Measurements from ENCODE around the gene ALK. TPM values are rescaled to one million over a fixed set of nuclear protein-coding genes. Genes with fewer than 3 reads are reported as not detected.
A peak's percentile ranks its signal among the peaks of the same experiment; 100 is the strongest.

Gene ALK
- total RNA-seq, 2 donors from 2014 or later: under 0.01 to 0.26 TPM

DNA sequence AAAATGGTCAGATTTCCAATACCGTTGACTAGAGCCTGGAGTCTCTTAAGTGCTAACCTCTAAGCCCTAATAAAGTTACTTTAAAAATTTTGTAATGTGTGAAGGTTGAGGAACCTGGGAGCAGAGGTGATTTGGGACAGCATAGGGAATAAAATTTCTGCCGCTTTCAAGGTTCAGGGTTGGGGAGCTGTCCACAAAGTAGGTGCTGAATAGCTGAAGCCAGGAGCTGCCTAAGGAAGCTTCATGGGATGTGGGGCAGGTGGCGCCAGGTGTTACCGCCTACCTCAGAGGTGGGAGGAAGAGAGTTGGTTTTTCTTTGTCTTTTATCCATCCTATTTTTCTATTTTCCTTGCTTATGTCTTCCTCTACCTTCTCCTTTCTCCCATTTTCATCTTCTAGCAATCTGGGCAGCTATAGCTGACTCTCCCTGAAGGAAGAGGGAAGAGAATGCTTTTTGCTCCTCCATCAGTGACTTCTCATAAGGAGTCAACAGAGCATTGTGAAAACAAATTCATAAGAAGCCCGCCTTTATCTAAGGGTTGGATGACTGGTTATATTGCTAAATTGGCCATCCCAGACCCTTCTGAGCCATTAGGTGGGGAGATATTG, 627.5 kb downstream of the ALK start:
- ATAC-seq (peak; percentile 52), DNase-seq (peak; percentile 60 to 80 (median 67))
- no peak overlapping the region for H3K4me3 ChIP-seq
- intact Hi-C loops (cut with DNase I): no loop called here
- no peaks in the 10 kb centered on the region for H3K4me1 ChIP-seq
- no peaks in the 10 kb centered on the region for H3K9me3 ChIP-seq
- TF ChIP-seq POLR2A (IDR thresholded peaks at IDR 0.05): no peak
- TF ChIP-seq, protein P1, sequence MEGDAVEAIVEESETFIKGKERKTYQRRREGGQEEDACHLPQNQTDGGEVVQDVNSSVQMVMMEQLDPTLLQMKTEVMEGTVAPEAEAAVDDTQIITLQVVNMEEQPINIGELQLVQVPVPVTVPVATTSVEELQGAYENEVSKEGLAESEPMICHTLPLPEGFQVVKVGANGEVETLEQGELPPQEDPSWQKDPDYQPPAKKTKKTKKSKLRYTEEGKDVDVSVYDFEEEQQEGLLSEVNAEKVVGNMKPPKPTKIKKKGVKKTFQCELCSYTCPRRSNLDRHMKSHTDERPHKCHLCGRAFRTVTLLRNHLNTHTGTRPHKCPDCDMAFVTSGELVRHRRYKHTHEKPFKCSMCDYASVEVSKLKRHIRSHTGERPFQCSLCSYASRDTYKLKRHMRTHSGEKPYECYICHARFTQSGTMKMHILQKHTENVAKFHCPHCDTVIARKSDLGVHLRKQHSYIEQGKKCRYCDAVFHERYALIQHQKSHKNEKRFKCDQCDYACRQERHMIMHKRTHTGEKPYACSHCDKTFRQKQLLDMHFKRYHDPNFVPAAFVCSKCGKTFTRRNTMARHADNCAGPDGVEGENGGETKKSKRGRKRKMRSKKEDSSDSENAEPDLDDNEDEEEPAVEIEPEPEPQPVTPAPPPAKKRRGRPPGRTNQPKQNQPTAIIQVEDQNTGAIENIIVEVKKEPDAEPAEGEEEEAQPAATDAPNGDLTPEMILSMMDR (IDR thresholded peaks at IDR 0.05): peak in 2 of 7 experiments; percentile 10 to 32
- no peak overlapping the region for H3K27ac ChIP-seq
- H3K36me3 ChIP-seq (replicated peaks in 1 of 2; ENCODE audit: insufficient read depth in 1 of 2, low read depth in 2 of 2): no peaks in the 10 kb centered on the region
- 9 to 15% methylated on average over 5 of the region's 5 CpGs for WGBS, 2 donors
- no peaks in the 10 kb centered on the region for H3K27me3 ChIP-seq

DNA sequence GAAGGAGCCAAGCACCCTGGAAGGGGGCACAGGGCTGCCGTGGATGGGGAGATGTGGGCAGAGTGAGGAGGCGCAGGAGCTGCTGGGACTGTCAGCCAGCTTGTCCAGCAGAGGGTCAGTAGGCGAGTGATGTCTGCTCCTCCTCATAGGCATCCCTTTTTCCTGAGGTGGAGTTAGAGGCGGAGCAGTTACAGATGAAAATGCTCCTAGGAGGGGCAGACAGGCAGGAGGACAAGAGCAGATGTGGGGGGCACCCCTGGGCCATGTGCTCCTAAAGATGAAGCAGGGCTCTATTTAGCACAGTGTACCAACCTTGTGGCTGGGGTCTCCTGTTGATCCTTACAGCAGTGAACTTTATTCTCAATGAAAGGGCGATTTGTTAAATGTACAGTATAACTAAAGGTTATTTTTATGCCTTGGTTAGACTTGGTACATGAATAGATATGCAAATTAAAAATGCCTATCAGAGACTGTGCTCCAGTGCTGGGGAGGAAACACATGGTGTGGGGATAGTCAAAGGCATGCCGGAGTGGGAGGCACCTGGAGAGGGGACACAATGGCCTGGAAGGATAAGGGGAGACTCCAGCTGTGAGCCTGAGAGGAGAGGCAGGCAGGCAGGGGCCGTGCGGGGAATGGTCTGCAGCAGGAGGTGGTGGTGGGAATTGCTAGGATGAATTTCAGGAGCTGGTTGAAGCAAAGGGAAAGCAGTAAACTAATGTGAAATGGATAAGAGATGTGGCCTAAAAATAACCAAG, 630.9 kb downstream of the ALK start:
- no peaks in the 10 kb centered on the region for H3K9me3 ChIP-seq
- H3K27me3 ChIP-seq: no peaks in the 10 kb centered on the region
- 69 to 71% methylated on average over 8 of the region's 8 CpGs for WGBS, 2 donors
- no peaks in the 10 kb centered on the region for H3K4me1 ChIP-seq
- no peak for TF ChIP-seq POLR2A (IDR thresholded peaks at IDR 0.05)
- TF ChIP-seq, protein P1 (IDR thresholded peaks at IDR 0.05): no peak
- intact Hi-C loops (cut with DNase I): no loop called here
- no peak overlapping the region for H3K27ac ChIP-seq
- DNase-seq (no peak), ATAC-seq (no peak)
- no peaks in the 10 kb centered on the region for H3K36me3 ChIP-seq (replicated peaks in 1 of 2; ENCODE audit: insufficient read depth in 1 of 2, low read depth in 2 of 2)
- H3K4me3 ChIP-seq: no peak overlapping the region

DNA sequence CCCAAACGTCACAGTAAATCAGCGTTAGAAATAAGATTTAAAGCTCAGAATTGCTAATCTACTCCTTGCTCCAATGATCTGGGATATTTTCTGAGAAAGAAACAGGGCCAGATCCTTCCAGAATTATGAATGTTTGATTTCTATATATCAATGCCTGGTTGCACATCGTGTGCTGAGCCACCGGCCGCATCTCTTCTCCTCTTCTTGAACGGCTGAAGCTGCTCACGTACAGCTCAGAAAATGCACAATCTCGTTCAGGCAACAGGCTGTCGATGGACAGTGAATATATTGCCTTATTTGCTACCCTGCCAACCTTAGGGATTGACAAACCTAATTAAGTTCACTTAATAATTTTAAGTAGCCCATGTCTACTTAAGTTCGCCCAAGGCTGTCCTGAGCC, 636.7 kb downstream of the ALK start:
- ATAC-seq (no peak), DNase-seq (no peak)
- no peak overlapping the region for H3K27ac ChIP-seq
- intact Hi-C loops (cut with DNase I): no loop called here
- no peak overlapping the region for H3K4me3 ChIP-seq
- no peaks in the 10 kb centered on the region for H3K27me3 ChIP-seq
- TF ChIP-seq, protein P1 (IDR thresholded peaks at IDR 0.05): no peak
- no peak for TF ChIP-seq POLR2A (IDR thresholded peaks at IDR 0.05)
- 86 to 88% methylated on average over 10 of the region's 10 CpGs for WGBS, 2 donors
- peaks cover 8% of the 10 kb centered on the region for H3K4me1 ChIP-seq
- no peaks in the 10 kb centered on the region for H3K36me3 ChIP-seq (replicated peaks in 1 of 2; ENCODE audit: insufficient read depth in 1 of 2, low read depth in 2 of 2)
- no peaks in the 10 kb centered on the region for H3K9me3 ChIP-seq

DNA sequence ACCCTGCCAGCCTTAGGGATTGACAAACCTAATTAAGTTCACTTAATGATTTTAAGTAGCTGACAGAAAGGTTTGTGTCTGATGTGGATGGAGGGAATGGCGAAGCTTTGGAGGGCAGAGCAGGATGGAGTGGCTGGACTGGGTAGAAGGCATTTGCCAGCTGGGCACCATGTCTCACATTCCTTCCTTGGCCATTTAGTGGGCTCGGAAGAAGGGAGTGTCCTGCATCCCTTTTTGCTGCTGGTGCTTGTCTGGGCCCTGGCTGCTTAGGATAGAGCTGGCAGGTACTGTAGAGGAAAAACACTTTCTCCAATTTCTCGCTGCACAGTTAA, 639.5 kb downstream of the ALK start:
- H3K27ac ChIP-seq: no peak overlapping the region
- H3K4me3 ChIP-seq: no peak overlapping the region
- no peaks in the 10 kb centered on the region for H3K36me3 ChIP-seq (replicated peaks in 1 of 2; ENCODE audit: insufficient read depth in 1 of 2, low read depth in 2 of 2)
- DNase-seq: no peak
- TF ChIP-seq, protein P1 (IDR thresholded peaks at IDR 0.05): no peak
- TF ChIP-seq POLR2A (IDR thresholded peaks at IDR 0.05): no peak
- H3K9me3 ChIP-seq: no peaks in the 10 kb centered on the region
- intact Hi-C loops (cut with DNase I): no loop called here
- 95% methylated on average over 3 of the region's 3 CpGs for WGBS, 2 donors
- H3K4me1 ChIP-seq: peaks cover 8% of the 10 kb centered on the region
- no peak for ATAC-seq
- no peaks in the 10 kb centered on the region for H3K27me3 ChIP-seq
